T follicular helper cell (primary cell): Measurements from ENCODE around the gene AKT1S1.

Experiments used
- DNase-seq: peaks from one replicate; pipeline ENCODE4 v3.0.0-alpha.2; 2020; ENCODE audit warnings: low read depth

AKT1S1 gene

GRCh38 chr19:49907745-49908446, 30.7 kb upstream of the AKT1S1 start:
- no peak for DNase-seq

GRCh38 chr19:49906879-49907564, 29.9 kb upstream of the AKT1S1 start:
- DNase-seq, result no peak

DNA sequence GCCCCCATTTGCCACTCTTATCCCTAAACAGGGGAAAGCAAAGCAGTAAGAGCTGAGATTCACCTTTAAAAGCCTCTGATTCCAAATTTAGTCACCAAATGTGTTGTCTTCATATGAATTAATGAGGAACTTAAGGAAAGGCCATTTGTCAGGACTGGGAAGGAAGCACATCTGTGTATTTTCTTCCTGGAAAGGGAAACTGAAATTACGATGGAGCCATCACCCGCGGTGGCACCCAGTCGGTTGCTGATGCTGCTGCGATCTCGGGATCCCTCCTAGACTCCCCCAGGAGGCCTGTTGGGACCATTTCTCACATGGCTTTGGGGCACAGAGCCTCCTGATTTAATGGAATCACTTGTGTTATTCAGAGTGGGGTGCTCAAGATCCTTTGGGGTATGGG, 27.0 kb upstream of the AKT1S1 start:
- no peak for DNase-seq

DNA sequence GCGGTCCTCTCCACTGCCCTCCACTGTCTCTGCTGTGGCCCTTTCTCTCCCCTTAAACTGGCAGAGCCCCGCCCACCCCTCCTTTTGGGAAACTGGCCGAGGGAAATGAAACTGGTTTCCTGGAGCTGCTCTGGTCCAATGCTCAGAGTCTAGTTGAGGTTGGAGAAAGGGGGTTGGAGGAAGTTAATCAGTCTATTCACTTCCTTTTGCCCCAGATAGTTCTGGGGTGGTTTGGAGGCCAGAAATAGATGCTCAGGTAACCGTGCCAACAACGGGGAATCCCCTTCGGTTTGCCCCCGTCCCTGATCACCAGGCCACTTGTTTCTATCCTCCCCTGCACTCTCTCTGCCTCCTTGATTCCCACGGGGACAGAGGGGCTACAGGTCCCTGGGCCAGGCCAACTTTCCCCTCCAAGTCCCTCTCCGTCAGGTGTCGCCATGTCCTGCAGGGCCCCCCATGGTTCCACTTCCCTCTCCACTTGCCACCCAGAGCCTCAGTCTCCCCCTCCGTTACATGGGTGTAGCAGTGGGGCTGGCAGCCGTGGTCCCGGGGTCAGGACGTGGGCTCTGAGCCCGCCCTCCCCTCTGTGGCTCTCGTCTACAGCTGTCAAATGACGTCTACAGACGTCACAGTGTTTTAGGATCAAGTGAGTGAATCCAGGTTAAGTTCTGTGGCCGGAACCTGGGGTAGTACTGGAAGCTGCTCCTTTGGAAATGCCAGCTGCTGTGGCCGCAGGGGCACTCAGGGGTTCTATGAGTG, 19.9 kb upstream of the AKT1S1 start, which contains the start of gene IL4I1:
Gene IL4I1 (minus strand): TSS at position 25 of the 759 bp plus-strand sequence. CDS start 727 bp downstream, outside the sequence.
- peak; percentile 44 for DNase-seq

GRCh38 chr19:49895566-49896297, 18.6 kb upstream of the AKT1S1 start:
- no peak for DNase-seq

DNA sequence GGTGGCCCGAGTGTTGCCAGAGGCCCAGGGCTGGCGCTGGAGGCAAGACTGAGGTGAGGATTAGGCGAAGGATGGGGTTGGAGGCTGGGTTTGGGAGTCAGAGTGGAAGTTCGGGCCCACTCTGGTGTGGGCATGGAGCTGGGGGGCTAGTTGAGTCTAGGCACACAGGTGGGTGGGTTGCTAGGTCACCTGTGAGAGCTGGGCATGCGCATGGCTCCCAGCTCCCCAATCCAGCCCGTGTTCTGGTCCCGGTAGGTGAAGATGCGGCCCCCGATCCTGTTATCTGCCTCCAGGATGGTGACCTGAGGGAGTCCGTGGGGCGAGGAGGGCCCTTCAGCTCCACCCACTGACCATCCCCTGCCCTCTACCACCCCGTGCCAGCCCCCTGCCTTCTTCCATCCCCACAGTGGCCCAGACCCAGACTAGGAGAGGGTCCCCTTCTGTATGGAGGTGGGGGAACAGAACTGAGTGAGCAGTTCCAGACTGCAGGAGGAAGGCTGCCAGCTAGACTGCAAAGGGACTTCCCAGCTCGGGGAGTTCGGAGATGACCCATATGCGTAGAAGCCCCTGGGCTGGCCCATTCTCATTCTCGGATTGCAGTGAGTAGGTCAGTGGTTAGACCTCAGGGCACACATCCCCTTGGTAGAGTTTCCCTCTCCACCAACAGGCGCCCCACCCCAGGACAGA, 17.9 kb upstream of the AKT1S1 start:
- DNase-seq, result no peak

- no peak for DNase-seq
Observed at GRCh38 chr19:49894011-49894664, 17.0 kb upstream of the AKT1S1 start.

DNA sequence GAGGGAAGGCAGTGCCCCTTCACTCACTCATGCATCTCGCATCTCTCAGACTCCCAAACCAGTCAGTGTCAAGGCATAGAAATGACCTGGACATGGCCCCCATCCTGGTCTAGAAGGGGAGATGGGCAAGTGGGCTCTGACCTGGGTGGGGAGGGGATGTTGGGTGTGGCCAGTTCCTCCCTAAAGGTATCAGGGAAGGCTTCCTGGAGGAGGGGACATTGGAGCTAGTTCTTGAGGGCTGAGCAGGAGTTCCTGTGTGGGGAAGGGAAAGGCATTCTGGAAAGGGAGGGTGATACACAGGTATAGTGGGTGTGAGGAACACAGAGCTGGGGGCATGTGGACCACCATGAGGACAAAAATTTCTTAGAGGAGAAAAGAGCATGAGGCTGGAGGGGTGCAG, 15.6 kb upstream of the AKT1S1 start:
- DNase-seq, result no peak

GRCh38 chr19:49891393-49891792, 14.2 kb upstream of the AKT1S1 start:
- no peak for DNase-seq

GRCh38 chr19:49890349-49891311, 13.5 kb upstream of the AKT1S1 start:
- peak; percentile 64 for DNase-seq

DNA sequence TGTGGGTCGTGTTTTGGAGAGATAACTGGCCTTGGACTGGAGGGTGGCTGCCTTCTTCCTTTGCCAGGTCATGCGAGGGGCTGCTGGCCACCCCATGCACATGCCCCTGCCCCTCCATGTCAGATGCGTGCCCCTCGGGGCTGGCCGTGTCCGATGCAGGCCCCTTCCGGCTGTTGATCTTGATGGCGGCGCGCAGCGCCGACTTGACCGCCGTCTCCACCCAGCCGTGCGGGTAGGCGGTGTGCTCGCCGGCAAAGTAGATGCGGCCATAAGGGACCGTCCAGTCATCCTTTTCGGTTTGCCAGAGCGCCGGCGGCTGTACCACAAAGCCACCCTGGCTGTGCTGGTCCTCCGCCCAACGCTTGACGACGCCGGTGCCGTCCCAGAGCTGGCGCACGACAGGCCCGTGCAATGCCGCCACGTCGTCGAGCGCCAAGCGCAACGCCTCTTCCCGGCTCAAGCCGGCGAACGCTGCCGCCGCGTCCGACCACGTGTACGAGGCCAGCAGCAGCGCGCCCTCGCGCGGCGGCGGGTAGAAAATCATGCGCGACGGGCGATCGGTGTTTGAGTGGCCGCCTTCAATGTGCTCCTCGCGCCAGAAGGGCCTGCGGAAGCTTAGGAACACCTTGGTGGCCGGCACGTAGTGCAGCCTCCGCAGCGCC, 12.7 kb upstream of the AKT1S1 start:
- peak; percentile 63 for DNase-seq

DNA sequence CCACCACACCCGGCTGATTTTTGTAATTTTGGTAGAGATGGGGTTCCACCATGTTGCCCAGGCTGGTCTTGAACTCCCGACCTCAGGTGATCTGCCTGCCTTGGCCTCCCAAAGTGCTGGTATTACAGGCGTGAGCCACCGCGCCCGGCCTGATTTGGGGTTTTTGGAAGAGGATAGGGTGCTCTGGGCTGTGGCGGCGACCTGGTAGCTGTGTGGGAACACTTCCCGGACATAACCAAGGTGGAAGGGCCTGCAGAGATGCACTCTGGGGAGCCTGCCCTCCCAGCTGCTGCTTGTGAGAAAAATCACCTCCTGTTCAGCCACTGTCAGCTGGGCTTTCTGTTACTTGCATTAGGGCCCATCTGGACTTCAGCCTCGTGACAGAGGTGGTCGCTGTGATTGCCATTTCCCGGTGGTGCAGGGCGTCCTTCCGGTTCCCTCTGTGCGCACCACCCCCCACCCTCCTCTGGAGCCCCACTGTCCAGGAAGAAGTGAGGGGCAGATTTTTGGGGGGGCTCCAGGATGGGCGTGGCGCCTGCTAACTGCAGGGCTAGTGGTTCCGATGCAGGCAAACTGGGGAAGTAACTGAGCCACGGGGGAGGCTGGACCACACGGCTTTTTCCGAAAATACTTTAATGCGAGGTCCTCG, 12.0 kb upstream of the AKT1S1 start:
- DNase-seq, result no peak

DNA sequence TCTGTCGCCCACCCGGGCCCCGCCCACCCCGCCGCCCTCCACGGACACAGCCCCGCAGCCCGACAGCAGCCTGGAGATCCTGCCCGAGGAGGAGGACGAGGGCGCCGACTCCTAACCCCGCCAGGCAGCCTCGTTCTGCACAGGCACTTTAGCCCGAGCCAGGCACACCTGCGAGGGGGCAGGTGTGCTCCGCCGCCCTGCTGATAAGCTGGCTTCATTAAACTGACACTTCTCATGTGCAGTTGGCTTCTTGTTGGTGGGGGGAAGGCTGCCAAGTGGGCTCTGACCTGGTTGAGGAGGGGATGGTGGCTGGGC, 11.3 kb upstream of the AKT1S1 start:
- no peak for DNase-seq

- no peak for DNase-seq
Observed at GRCh38 chr19:49887665-49888509, 10.7 kb upstream of the AKT1S1 start.

GRCh38 chr19:49887037-49887664, 10.0 kb upstream of the AKT1S1 start:
- no peak for DNase-seq

DNA sequence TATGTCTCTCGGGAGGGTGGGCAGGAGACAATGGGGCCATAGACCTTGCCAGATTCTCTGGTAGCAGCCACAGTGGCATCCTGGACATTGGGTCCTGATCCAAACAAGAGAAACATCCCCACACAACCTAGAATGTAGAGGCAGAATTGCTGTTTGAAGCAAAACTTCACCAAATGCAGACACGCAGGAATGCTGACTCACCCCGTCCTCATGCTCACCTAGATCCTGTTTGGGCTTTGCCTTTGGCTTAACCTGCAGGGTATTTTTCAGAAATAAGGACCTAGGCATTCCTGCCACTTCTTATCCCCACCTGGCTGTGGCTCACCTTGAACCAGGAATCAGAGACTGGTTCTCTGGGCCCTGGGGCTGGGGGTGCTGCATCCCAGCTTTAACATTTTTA, 7.6 kb upstream of the AKT1S1 start:
- DNase-seq, result no peak

DNA sequence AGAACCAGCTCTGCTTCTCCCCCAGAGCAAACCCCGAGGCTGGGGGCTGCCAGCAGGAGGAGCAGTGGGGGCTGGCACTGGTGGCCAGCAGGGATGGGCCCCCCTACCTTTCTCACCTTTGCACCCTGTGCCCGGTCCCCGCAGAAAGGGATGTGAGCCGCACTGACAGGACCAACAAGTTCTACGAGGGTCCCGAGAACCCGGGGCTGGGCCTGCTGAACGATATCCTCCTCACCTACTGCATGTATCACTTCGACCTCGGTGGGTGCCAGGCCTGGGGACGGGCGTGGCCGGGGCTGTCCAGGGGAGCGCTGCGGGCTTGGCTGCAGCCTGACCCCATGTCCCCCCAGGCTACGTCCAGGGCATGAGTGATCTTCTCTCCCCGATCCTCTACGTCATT, 7.0 kb upstream of the AKT1S1 start:
- no peak for DNase-seq

- DNase-seq, result no peak
Observed at GRCh38 chr19:49883094-49883493, 5.9 kb upstream of the AKT1S1 start.
